Activated CD8-positive, alpha-beta memory T cell treated with anti-CD3 and anti-CD28 coated beads for 24 hours (primary cell): ENCODE measurements around the gene NPR2.

Source experiments
- DNase-seq: peaks from one replicate; pipeline ENCODE4 v3.0.0-alpha.2; 2020

The NPR2 gene

DNA sequence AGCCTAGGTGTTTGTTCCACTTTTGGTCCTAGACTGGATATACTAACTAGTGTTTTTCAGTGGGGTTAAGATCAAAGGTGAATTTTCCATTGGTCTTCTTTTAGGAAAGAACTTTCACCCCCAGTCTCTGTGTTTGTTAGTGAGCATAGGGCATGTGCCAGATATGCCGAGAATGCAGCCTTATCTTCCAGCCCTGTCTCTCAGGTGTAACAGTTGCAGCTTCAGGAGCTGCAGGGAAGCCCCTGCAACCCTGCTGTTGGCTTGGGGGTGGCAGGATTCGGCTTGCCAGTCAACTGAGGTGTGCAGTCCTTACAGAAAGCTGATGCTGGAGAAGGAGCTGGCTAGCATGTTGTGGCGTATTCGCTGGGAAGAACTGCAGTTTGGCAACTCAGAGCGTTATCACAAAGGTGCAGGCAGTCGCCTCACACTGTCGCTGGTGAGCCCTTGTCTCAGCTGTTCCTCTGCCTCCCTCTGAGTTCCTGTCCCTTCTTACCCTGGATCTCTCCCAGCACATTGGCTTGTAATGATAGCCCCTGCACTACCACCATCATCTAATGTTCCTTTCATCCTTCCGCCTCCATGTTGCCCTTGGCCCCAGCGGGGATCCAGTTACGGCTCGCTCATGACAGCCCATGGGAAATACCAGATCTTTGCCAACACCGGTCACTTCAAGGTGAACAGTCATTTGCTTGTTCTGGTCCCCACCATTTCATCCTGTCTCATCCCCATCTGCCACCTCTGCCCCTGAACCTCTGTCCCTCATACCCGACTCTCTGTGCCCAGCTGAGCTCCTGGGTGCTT lies 10.1 kb downstream of the NPR2 start:
- DNase-seq: no peak

GRCh38 chr9:35806101-35806500 lies 14.7 kb downstream of the NPR2 start:
- no peak for DNase-seq

- no peak for DNase-seq
Measured at GRCh38 chr9:35808433-35808832, 17.0 kb downstream of the NPR2 start.

GRCh38 chr9:35810122-35810521 lies 18.7 kb downstream of the NPR2 start:
- DNase-seq: no peak

DNA sequence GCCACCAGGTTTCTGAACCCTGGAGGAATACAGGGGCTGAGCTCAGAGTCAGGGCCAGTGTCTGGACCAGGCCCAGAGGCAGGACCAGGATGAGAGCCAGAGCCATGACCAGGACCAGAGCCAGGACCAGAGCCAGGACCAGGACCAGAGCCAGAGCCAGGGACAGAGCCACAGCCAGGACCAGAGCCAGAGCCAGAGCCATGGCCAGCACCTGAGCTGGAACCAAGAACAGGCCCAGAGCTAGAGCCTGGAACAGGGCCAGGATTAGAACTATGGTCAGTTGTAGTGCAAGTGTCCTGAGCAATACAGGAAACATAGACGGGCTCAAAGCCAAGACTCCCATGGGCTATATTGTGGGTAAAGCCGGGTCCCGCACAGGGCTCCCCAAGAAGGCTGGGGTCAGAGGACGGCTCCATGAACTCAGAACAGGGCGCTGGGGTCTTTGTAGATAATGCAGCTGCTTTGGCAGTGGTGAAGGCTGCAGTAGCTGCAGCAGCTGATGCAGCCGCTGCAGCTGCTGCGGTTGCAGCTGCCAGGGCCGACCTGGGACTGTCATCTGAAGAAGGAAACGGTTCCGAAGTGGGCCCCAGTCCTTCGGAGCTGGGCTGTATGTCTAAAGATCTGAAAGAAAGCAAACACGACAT lies 20.1 kb downstream of the NPR2 start:
- no peak for DNase-seq

GRCh38 chr9:35812025-35812602 lies 20.7 kb downstream of the NPR2 start, which contains the start of gene SPAG8:
Gene SPAG8, minus strand, starts transcription at chr9:35812262. Its CDS starts 115 bp downstream, at chr9:35812147.
- DNase-seq: peak; percentile 93

DNA sequence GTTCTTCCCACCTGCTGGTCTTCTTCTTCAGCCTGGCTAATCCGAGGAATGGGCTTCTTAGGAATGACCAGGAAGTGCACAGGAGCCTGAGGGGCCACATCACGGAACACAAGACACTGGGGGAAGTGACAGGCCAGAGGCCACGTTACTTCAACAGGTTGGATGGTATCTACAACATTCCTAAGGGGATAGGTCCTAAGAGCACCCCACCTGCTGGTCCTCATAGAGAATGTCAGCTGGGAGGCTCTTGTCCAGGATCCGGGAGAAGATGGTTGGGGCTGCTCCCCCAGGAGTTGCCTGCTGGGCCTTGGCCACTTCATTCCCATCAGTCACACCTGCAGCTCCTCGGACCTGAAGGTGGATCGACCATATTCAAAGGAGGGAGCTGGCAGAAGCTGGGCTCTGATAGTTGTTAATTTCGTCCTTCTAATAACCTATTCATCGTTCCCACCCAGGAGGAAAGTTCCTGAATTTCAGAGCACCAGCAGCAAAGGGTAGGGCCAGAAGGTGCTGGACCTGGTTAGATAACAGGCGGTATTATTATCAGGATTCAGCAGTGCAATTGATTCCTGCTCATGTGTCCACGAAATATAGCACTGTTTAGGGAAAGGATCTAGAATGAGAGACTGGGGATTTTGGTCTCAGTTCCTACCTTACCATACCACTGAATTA lies 22.2 kb downstream of the NPR2 start:
- DNase-seq: no peak

DNA sequence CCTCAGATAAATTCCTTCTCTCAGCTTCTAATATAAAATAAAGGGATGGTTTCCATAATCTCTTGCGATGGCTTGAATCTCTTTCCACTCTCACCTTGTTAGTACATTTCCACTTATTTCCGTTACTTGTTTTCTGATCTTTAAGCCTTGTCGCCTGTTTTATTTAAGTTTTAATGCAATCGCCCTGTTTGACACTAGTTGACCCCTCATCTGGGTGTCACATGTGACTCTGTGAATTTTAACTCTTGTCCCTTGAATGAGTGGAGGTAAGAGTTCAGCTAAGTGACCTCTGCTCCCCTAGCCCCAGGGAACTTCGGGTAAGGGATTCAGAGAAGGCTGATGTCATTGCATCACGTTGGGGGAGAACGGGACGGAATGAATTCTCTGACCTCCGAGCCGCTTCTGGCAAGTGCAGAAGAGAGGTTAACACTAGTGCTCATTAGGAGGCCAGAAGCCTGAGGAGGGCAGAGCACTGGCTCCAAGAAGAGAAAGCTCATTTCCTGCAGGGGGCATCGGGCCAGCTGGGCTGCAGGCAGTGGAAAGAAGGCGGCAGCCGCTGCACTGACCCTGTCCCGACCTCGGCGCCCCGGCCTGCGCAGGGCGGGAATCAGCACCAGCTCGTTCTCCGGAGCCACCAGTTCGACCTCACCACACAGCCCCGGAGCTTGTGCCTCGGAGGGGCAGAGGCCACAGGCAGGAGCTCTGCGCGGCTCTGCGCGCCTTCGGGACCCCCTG lies 22.9 kb downstream of the NPR2 start:
- DNase-seq: no peak

GRCh38 chr9:35814841-35815543 lies 23.6 kb downstream of the NPR2 start, which contains the start of gene HINT2:
Gene HINT2, minus strand, starts transcription at chr9:35815042. Its CDS starts 63 bp downstream, at chr9:35814979.
- DNase-seq: peak; percentile 97

DNA sequence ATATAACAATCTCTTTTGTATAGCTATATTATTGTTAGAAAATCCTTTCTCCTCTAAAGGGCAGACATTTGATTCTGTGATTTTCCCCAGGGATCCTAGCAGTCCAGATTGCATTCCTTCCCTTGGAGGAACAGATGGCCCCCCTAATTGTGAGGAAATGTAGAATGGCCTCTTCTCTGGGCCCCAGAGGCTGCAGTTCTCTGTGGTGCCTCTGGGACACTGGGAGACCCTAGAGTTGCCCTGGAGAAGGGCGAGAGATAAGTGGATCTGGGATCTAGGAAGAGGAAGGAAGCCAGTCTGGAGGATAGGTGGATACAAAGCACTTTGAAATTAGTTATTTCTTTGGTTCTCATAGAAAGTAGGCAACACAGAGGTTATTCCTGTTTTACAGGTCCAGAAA lies 25.3 kb downstream of the NPR2 start:
- no peak for DNase-seq

GRCh38 chr9:35818341-35818740 lies 26.9 kb downstream of the NPR2 start:
- no peak for DNase-seq

- no peak for DNase-seq
Measured at GRCh38 chr9:35820076-35820475, 28.7 kb downstream of the NPR2 start.

DNA sequence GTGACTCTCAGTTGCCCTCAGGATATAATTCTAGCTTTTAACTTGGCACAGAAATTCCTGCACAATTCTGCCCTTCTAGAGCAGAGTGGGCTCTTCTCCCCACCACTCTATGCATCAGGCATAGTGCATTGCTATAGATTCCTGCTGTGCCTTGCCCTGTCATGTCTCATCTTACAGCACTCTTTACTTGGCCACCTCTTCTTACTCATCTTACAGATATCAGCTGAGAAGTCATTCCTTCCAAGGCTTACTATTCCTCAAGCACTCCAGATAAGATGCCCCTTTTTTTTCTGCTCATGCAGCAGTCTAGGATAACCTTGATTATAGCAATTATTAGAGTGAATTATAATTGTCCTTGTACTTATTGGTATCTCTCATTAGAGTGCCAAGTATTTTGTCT lies 31.5 kb downstream of the NPR2 start:
- no peak for DNase-seq

GRCh38 chr9:35826071-35826701 lies 34.8 kb downstream of the NPR2 start:
- DNase-seq: peak; percentile 68

DNA sequence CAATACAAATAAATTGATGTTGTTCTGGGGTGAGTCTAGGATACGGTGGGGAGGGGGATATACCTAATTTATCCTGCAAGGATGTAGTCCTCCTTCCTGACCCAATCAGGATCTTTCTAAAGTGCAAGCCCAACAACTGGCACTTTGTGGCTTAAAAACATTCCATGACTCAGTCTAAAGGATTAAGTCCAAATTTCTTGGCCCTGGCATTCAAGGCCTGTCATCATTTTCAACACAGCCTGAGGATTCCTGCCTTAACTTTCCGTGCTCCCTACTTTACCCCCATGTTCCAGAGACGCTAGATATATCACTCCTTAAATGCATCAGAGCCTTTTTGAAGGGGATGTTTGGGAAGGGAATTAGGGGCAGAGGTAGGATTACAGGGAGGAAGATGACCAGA lies 36.1 kb downstream of the NPR2 start:
- no peak for DNase-seq

- no peak for DNase-seq
Measured at GRCh38 chr9:35828716-35829083, 37.3 kb downstream of the NPR2 start, which contains the start of gene FAM221B. Gene FAM221B, minus strand, starts transcription at chr9:35828732. Its CDS starts 2,571 bp downstream, at chr9:35826161.

- DNase-seq: peak; percentile 97
Measured at GRCh38 chr9:35829084-35829763, 37.8 kb downstream of the NPR2 start, which contains the start of gene TMEM8B. Gene TMEM8B, plus strand, starts transcription at chr9:35829228. Its CDS starts 220 bp downstream, at chr9:35829448.

DNA sequence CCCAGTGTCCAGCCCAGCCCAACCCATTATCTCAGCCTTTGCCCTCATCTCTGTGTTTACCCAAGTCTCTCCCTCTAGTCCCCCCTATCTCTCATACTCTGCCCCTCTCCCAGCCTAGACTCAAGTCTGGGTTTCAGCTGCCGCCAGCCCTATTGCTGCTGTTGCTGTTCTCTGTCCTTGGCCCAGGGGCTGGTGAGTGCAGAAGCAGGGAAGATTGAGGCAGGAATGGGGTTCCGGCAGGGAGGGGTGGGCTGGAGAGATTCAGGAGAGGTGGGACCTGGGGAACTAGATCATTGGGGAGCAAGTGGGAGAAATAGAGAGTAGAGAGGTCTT lies 38.3 kb downstream of the NPR2 start:
- DNase-seq: no peak

GRCh38 chr9:35831040-35831439 lies 39.6 kb downstream of the NPR2 start:
- no peak for DNase-seq

DNA sequence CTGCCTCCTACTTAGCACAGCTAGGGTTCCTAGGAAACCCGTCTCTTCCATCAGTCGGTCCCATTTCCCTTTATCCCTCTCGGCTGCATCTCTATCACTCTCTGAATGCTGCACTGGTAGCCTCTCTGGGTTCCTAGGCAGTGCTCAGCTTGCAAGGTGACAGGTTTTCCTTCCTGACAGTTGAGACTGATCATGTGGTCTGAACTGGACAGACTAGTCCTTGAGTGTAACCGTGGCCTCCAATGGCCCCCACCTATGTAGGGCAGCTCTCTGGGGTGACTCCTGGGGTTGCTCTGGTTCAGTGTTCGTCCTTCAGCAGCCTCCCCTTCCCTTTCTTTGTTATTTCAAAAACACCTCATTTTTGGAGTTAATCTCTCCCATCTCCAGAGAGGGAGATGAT lies 41.4 kb downstream of the NPR2 start:
- no peak for DNase-seq
